Adrenal gland (tissue), 12 donors: ENCODE data around the gene TLCD5. TPM values are rescaled to one million over a fixed set of nuclear protein-coding genes. Genes with fewer than 3 reads are reported as not detected.

Experiments used
- DNase-seq, 7 donors: peaks; one replicate each; pipeline ENCODE4 v3.0.0-alpha.2; 2019 to 2020
- H3K27ac ChIP-seq, 5 donors: fragments of 200-600 bp; sonication (generic) in 4 of 5; 1 replicate in 3 of 5; 2 replicates in 2 of 5; pipeline versions ENCODE4 v1.5.1 to v1.8.0; 2016 to 2020; ENCODE audit warnings: mild to moderate bottlenecking in 1 of 5
- H3K27me3 ChIP-seq: fragments of 200-600 bp; 2 replicates; pipeline ENCODE4 v1.8.0; 2021
- H3K36me3 ChIP-seq, 2 donors: fragments of 200-600 bp; replicated peaks in 1 of 2; 1 replicate in 1 of 2; 2 replicates in 1 of 2; pipeline versions ENCODE4 v1.5.1 to v1.8.0; 2018 to 2022
- H3K4me1 ChIP-seq, 2 donors: fragments of 200-600 bp; replicated peaks in 1 of 2; 1 replicate in 1 of 2; 2 replicates in 1 of 2; pipeline versions ENCODE4 v1.5.1 to v1.8.0; 2018 to 2021
- H3K4me3 ChIP-seq, 4 donors: fragments of 200-600 bp; sonication (generic) in 3 of 4; one replicate each; pipeline ENCODE4 v1.5.1; 2016 to 2018
- H3K9me3 ChIP-seq, 3 donors: fragments of 200-600 bp; sonication (generic) in 1 of 3; replicated peaks in 1 of 3; 1 replicate in 2 of 3; 2 replicates in 1 of 3; pipeline versions ENCODE4 v1.5.1 to v1.8.0; 2016 to 2021
- CTCF ChIP-seq, 6 experiments: fragments of 450-650 bp in 4 of 6; fragments of 200-600 bp in 2 of 6; sonication (generic) in 1 of 6; IDR thresholded peaks; 1 replicate in 5 of 6; 2 replicates in 1 of 6; pipeline versions ENCODE4 v1.5.1 to v1.8.0; 2016 to 2021; ENCODE audit warnings: antibody characterized with exemption in 6 of 6, mild to moderate bottlenecking in 2 of 6, moderate library complexity in 1 of 6
- POLR2A ChIP-seq, 2 donors: fragments of 450-650 bp; IDR thresholded peaks; one replicate each; pipeline ENCODE4 v1.6.1; 2017; ENCODE audit warnings: antibody characterized with exemption in 2 of 2, mild to moderate bottlenecking in 2 of 2, moderate library complexity in 1 of 2
- WGBS, 4 donors: extraction: QIAGEN DNeasy Blood & Tissue Kit in 2 of 4; methylation state at CpG; one replicate each; pipeline versions ENCODE4 v1.1.5 to v1.1.7; 2013 to 2017; 5-methylcytosine and 5-hydroxymethylcytosine counted together
- intact Hi-C, 2 donors: fragments of 100-400 bp; cut with DNase I; formaldehyde crosslinking; loops; one replicate each; pipeline versions ENCODE4 v1.14.1 to v1.15.0; 2022 to 2023
- polyA plus RNA-seq, 3 donors: library from polyadenylated mRNA; stranded (reverse); fragments of 200-250 nt in 2 of 3; fragments of 350-450 nt in 1 of 3; fragmentation: Illumina TruSeq in 1 of 3; extraction: RNeasy Lipid Tissue Mini Kit (QIAGEN cat#74804) in 1 of 3; gene quantifications; one replicate each; pipeline ENCODE4 v1.2.3, GENCODE V29; 2013 to 2014
- total RNA-seq, 9 donors: library from RNA; depleted of rRNA in 4 of 9; stranded (reverse); fragments of >200 nt in 4 of 9; fragments of 120-200 nt in 1 of 9; fragmentation: NEBNext Ultra II Directional in 1 of 9; extraction: Animal tissue kit (Norgen Biotek cat#: 25700) in 1 of 9; gene quantifications; one replicate each; pipeline versions ENCODE4 v1.1.0 to v1.2.4, GENCODE V29; 2013 to 2023
- donor health status: healthy with polysubstance abuse.
- donor health status: Bipolar disorder and iron deficiency.
- donor health status: DM: yes; HTN: yes; CAD: no.
- donor health status: DM: no; HTN: no; CAD: no.
- donor health status: DM: no; HTN: no; CAD: no.
- donor health status: DM: yes; HTN: yes; CAD: no.

The TLCD5 gene
- total and polyA plus RNA-seq, 12 donors: 5.8 to 36.9 (median 13.5) TPM

DNA sequence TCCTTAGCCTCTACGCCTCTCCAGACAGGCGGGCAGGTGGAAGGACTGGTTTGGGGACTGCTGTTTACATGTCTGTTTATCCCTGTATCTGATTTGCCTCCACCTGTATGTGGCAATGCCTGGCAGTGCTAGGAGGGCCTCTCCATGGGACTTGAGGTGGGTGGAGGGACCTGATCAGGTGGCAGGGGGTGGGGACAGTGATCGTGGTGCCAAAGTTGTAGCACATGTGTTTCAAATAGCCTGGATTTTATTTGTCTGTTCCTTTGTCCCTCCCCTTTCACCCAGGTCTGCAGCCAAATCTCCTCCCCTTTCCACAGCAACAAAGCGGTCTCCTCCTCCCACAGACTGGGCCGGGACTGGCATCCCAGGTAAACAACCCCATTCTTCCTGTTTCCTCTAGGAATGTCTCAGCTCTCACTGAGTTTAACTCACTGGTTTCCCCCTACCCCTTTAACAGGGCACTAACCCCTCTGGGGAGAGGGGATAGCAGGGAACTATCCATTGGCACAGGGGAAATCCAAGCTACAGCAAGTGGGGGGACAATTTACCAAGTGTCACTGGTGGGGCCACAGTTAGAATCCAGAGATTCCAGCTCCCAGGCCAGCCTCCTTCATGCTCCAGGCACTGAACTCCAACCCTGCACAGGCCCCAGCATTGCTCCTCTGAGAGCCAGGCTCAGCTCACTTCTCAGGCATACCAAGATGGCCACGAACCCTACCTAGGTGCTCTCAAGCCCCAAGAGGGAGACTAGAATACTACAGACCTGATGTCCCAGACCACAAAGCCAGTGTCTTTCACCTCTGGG, 22.9 kb upstream of the TLCD5 start:
- intact Hi-C loops: loop anchor here in 1 of 2 donors (5.0 kb wide), 2 partner anchors 70 to 130 kb away; no protein-coding TSS in a partner anchor
- 67 to 74% (median 71%) methylated on average over 5 to 6 of the region's 6 CpGs for WGBS, 4 donors
- TF ChIP-seq CTCF (IDR thresholded peaks at IDR 0.05) (no peak), POLR2A (IDR thresholded peaks at IDR 0.05) (no peak)

DNA sequence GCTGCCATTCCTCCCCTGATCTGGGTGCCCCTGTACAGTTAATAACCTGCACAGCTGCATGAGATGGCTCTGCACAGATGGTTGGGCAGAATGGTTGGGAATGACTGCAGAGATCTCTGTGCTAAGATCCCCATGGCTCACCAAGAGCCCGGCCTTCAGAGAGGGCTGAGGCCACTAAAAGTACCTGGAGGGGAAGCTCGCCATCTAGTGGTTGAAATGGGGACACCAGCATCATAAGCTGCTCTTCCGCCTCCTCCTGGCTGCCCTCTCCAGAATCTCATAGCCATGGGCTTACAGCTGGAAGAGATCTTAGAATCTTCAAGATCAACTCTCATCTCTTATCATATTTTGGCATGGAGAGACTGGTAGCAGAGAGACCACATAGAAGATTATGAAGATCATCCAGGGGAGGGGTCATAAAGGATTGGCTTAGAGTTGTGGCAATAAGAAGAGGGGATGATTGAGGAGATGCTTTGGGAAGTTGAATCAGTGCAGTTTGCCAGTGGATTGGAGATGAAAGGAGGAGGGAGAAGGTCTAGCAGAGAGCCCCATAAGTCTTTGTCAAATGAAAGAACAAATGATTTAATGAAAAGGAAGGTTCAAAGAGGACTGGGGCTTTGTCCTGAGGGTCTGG, 22.0 kb upstream of the TLCD5 start:
- TF ChIP-seq POLR2A (IDR thresholded peaks at IDR 0.05): no peak
- peak; percentile 72 to 90 (median 90) for TF ChIP-seq CTCF (IDR thresholded peaks at IDR 0.05)
- no peaks in the 10 kb centered on the region for H3K36me3 ChIP-seq
- peak; percentile 62 to 91 (median 85) for DNase-seq
- no peaks in the 10 kb centered on the region for H3K27me3 ChIP-seq
- 8 to 13% (median 8%) methylated on average over 3 of the region's 3 CpGs; no CpG with 5 or more reads in 1 of the 4 donors for WGBS, 4 donors
- intact Hi-C loops: loop anchor here in 1 of 2 donors (5.0 kb wide), 2 partner anchors 71 to 131 kb away; no protein-coding TSS in a partner anchor
- peaks cover 0 to 4% of the 10 kb centered on the region in 2 donors for H3K4me1 ChIP-seq
- no peaks in the 10 kb centered on the region for H3K9me3 ChIP-seq
- no peak overlapping the region for H3K4me3 ChIP-seq
- H3K27ac ChIP-seq: no peak overlapping the region

More for the DNA sequence above, 22.9 kb upstream of the TLCD5 start:
- no peak for DNase-seq
- Histone ChIP-seq H3K4me1 (peaks cover 0 to 4% of the 10 kb centered on the region in 2 donors), H3K9me3 (no peaks in the 10 kb centered on the region), H3K4me3 (no peak overlapping the region), H3K27me3 (no peaks in the 10 kb centered on the region), H3K27ac (no peak overlapping the region), H3K36me3 (no peaks in the 10 kb centered on the region)

DNA sequence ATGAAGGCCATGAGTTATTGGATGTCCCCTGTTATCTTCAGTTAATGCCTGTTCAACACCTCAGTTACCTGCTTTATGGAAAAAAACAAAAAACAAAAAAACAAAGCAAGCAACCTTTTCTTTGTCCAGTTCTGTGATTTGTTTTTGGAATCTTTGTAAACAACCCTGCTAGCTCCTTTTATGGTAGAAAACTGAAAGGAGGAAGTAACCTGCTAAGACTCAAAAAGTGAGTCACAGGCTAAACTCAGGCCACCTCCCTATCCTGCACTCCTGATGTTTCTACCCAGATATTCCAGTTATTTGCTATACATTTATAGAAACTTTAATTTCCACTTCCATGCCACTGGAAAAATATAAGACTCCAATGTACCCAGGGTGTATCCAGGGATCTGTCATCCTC, 20.6 kb upstream of the TLCD5 start:
- no peaks in the 10 kb centered on the region for H3K36me3 ChIP-seq
- H3K27ac ChIP-seq: no peak overlapping the region
- peaks cover 0 to 4% of the 10 kb centered on the region in 2 donors for H3K4me1 ChIP-seq
- DNase-seq: no peak
- TF ChIP-seq CTCF (IDR thresholded peaks at IDR 0.05) (no peak), POLR2A (IDR thresholded peaks at IDR 0.05) (no peak)
- H3K27me3 ChIP-seq: no peaks in the 10 kb centered on the region
- no peak overlapping the region for H3K4me3 ChIP-seq
- intact Hi-C loops: loop anchor here in 1 of 2 donors (5.0 kb wide), 2 partner anchors 72 to 132 kb away; no protein-coding TSS in a partner anchor
- no peaks in the 10 kb centered on the region for H3K9me3 ChIP-seq

DNA sequence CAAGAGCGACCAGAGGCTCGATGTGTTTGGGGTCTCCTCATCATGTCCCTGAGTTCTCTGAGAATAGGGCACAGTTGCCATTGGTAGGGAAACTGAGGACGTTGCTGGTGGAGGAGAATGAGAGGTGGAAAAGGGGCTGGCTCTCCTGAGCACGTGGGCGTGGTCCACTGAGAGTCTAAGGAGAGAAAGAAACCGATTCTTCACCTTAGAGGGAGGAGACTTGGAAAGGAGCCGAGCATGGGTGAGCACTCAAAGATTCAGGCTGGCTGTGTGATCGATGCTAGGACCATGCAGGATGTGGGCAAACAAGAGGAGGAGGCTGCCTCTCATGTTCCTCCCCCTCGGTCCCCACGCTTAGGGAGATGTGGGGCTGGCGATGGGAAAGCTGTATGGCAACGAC, 19.8 kb upstream of the TLCD5 start:
- Histone ChIP-seq H3K27ac (no peak overlapping the region), H3K9me3 (no peaks in the 10 kb centered on the region), H3K36me3 (no peaks in the 10 kb centered on the region), H3K4me3 (no peak overlapping the region), H3K4me1 (no peaks in the 10 kb centered on the region), H3K27me3 (no peaks in the 10 kb centered on the region)
- no peak for DNase-seq
- intact Hi-C loops: no loop called here
- WGBS, 4 donors: 79 to 88% (median 85%) methylated on average over 9 to 12 of the region's 12 CpGs
- TF ChIP-seq CTCF (IDR thresholded peaks at IDR 0.05): no peak
- TF ChIP-seq POLR2A (IDR thresholded peaks at IDR 0.05): no peak
